Measurements from ENCODE around the gene DAZ2.
"Not testable (repeated sequence)": the region's sequence is repeated elsewhere in the genome, so short reads cannot be mapped to it uniquely, and the experiment has no call there.

The DAZ2 gene, protein sequence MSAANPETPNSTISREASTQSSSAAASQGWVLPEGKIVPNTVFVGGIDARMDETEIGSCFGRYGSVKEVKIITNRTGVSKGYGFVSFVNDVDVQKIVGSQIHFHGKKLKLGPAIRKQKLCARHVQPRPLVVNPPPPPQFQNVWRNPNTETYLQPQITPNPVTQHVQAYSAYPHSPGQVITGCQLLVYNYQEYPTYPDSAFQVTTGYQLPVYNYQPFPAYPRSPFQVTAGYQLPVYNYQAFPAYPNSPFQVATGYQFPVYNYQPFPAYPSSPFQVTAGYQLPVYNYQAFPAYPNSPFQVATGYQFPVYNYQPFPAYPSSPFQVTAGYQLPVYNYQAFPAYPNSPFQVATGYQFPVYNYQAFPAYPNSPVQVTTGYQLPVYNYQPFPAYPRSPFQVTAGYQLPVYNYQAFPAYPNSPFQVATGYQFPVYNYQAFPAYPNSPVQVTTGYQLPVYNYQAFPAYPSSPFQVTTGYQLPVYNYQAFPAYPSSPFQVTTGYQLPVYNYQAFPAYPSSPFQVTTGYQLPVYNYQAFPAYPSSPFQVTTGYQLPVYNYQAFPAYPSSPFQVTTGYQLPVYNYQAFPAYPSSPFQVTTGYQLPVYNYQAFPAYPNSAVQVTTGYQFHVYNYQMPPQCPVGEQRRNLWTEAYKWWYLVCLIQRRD

DNA sequence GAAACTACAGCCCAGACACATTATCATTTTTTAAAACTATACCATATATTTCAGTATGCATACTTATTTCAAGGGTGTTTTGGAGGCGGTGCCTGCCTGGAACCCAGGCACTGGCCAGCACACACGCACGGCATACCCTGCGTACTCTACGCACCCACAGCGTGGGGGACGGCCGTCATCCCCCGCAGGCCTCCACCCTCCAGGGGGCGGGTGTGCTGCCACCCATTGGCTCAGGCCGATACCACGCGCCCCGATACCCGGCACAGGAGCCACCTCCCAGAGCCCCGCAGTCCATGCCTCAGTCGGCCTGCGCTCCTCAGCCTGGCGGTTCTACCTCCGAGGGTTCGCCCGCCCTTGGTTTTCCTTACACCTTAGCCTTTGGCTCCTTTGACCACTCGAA, at the start of gene DAZ2:
TSS of gene DAZ2 (plus strand) at position 301 of the 400 bp plus-strand sequence. CDS start 208 bp downstream, outside the sequence.
- TF ChIP-seq, protein P1, sequence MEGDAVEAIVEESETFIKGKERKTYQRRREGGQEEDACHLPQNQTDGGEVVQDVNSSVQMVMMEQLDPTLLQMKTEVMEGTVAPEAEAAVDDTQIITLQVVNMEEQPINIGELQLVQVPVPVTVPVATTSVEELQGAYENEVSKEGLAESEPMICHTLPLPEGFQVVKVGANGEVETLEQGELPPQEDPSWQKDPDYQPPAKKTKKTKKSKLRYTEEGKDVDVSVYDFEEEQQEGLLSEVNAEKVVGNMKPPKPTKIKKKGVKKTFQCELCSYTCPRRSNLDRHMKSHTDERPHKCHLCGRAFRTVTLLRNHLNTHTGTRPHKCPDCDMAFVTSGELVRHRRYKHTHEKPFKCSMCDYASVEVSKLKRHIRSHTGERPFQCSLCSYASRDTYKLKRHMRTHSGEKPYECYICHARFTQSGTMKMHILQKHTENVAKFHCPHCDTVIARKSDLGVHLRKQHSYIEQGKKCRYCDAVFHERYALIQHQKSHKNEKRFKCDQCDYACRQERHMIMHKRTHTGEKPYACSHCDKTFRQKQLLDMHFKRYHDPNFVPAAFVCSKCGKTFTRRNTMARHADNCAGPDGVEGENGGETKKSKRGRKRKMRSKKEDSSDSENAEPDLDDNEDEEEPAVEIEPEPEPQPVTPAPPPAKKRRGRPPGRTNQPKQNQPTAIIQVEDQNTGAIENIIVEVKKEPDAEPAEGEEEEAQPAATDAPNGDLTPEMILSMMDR (IDR thresholded peaks at IDR 0.05): not testable (repeated sequence)

DNA sequence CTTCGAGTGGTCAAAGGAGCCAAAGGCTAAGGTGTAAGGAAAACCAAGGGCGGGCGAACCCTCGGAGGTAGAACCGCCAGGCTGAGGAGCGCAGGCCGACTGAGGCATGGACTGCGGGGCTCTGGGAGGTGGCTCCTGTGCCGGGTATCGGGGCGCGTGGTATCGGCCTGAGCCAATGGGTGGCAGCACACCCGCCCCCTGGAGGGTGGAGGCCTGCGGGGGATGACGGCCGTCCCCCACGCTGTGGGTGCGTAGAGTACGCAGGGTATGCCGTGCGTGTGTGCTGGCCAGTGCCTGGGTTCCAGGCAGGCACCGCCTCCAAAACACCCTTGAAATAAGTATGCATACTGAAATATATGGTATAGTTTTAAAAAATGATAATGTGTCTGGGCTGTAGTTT, 20.4 kb upstream of the DAZ2 start, which contains the start of gene DAZ1:
TSS of gene DAZ1 (minus strand) at position 101 of the 400 bp plus-strand sequence. CDS start 208 bp downstream, outside the sequence.
- TF ChIP-seq, protein P1 (IDR thresholded peaks at IDR 0.05): not testable (repeated sequence)
